PC-9 (cell line): ENCODE measurements around the gene GPC5. TPM values are rescaled to one million over a fixed set of nuclear protein-coding genes. Genes with fewer than 3 reads are reported as not detected.

Experiments used
- BruUV-seq: library from RNA; stranded (reverse); fragments of 400-500 nt; replicated peaks from 2 replicates; lab custom pipeline; 2021; lab: Mats Ljungman, UMichigan
- CTCF ChIA-PET: fragments of 300-600 bp; sonication (Branson Sonifier 250); formaldehyde crosslinking; loops from one replicate; lab custom pipeline; 2022; ENCODE audit warnings: antibody characterized with exemption; lab: Charles Lee
- POLR2A ChIA-PET: fragments of 300-600 bp; sonication (Branson Sonifier 250); formaldehyde crosslinking; loops from one replicate; lab custom pipeline; 2022; ENCODE audit warnings: antibody characterized with exemption; ENCODE audit not compliant: unreplicated experiment; lab: Charles Lee
- DNase-seq, 2 experiments: peaks; one replicate each; pipeline versions ENCODE4 v3.0.0 to v3.0.0-alpha.2; 2015 to 2022; ENCODE audit warnings: mixed read lengths in 1 of 2
- H2AFZ ChIP-seq: fragments of 200-600 bp; sonication (generic); 2 replicates; pipeline ENCODE4 v1.8.1; 2017; ENCODE audit warnings: antibody characterized with exemption
- H3F3A ChIP-seq: fragments of 200-600 bp; sonication (generic); 2 replicates; pipeline ENCODE4 v1.8.1; 2017; ENCODE audit warnings: antibody characterized with exemption, mild to moderate bottlenecking, low read depth; ENCODE audit not compliant: insufficient read depth
- H3K27ac ChIP-seq: fragments of 200-600 bp; sonication (generic); 2 replicates; pipeline ENCODE4 v1.6.1; 2016; ENCODE audit warnings: mixed run types
- H3K27me3 ChIP-seq: fragments of 200-600 bp; sonication (generic); 2 replicates; pipeline ENCODE4 v1.6.1; 2016; ENCODE audit warnings: low read depth, mixed run types; ENCODE audit not compliant: insufficient read depth
- H3K36me3 ChIP-seq: fragments of 200-600 bp; sonication (generic); 2 replicates; pipeline ENCODE4 v1.6.1; 2016; ENCODE audit warnings: low read depth, mixed run types
- H3K4me1 ChIP-seq: fragments of 200-600 bp; sonication (generic); replicated peaks from 2 replicates; pipeline ENCODE4 v1.6.1; 2016; ENCODE audit warnings: mixed run types; ENCODE audit not compliant: insufficient read depth
- H3K4me2 ChIP-seq: fragments of 200-600 bp; sonication (generic); 2 replicates; pipeline ENCODE4 v1.6.1; 2017; ENCODE audit warnings: mixed run types
- H3K4me3 ChIP-seq: fragments of 200-600 bp; sonication (generic); 2 replicates; pipeline ENCODE4 v1.6.1; 2016; ENCODE audit warnings: mixed run types
- H3K79me2 ChIP-seq: fragments of 200-600 bp; sonication (generic); 2 replicates; pipeline ENCODE4 v1.6.1; 2017; ENCODE audit warnings: low read depth, mixed run types
- H3K9me2 ChIP-seq: fragments of 200-600 bp; sonication (generic); 2 replicates; pipeline ENCODE4 v1.8.1; 2017; ENCODE audit warnings: mild to moderate bottlenecking; ENCODE audit not compliant: insufficient read depth
- H3K9me3 ChIP-seq: fragments of 200-600 bp; sonication (generic); 2 replicates; pipeline ENCODE4 v1.8.1; 2016; ENCODE audit warnings: low read depth; ENCODE audit not compliant: insufficient read depth
- H4K20me1 ChIP-seq: fragments of 200-600 bp; sonication (generic); 2 replicates; pipeline ENCODE4 v1.8.1; 2017; ENCODE audit not compliant: insufficient read depth
- EZH2 ChIP-seq: fragments of 200-600 bp; sonication (generic); IDR thresholded peaks from 2 replicates; pipeline ENCODE4 v1.8.0; 2017; ENCODE audit warnings: antibody characterized with exemption, low read depth
- intact Hi-C: fragments of 100-400 bp; cut with micrococcal nuclease; formaldehyde crosslinking; loops from one replicate; pipeline ENCODE4 v1.10.0; 2022; ENCODE audit not compliant: unreplicated experiment
- total RNA-seq: library from RNA; stranded (reverse); gene quantifications from 2 replicates; pipeline ENCODE4 v1.2.3, GENCODE V29; 2021
- TF ChIP-seq, protein P1 (sequence below): fragments of 200-600 bp; sonication (generic); conservative IDR thresholded peaks from 2 replicates; pipeline ENCODE4 v1.6.1; 2017; ENCODE audit warnings: mixed run types, antibody characterized with exemption, mild to moderate bottlenecking, moderate library complexity

The GPC5 gene
- total RNA-seq, 1 experiment from 2014 or later, result not detected

DNA sequence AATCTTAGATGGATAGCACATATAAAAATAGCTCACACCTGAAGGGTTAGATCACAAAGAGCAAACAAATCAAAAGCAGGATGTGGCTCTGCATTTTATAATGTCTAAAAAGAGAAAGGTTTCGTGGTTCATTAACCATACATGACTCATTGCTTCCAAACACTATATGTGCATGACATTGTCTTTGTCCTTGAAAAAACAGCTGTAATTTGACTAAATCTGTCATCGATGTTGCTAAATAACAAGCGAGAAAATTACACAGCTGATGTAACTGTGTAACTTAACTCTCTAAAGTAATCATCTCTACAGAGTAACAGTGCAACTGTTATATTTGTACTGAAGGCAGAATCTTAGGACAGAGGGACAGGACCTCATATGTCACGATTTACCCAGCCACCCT is 1445.1 kb downstream of the GPC5 start:
- H3K36me3 ChIP-seq, result no peaks in the 10 kb centered on the region

DNA sequence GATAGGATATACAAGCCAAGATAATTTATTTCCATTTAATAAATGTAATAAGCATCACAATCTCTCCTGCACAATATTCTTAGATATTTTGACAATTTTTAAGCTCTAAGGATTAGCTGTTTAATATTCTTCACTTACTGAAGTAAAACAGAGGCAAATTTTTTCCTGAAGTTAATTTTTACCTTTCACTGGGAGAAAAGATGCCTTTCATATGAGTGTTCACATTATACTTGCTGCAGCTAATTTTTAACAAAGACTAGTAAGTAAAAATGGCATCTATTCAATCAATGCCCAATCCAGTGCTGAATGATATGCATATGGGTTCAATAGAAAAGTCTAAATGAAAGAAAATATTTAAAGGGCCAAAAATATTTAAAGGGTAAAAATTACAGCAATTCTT is 1451.0 kb downstream of the GPC5 start:
- no peaks in the 10 kb centered on the region for H3K36me3 ChIP-seq
- no peaks in the 10 kb centered on the region for H3K79me2 ChIP-seq
- no peak for DNase-seq
- ChIA-PET POLR2A (no interaction called here), CTCF (no interaction called here)
- H4K20me1 ChIP-seq, result no peaks in the 10 kb centered on the region
- TF ChIP-seq, protein P1, sequence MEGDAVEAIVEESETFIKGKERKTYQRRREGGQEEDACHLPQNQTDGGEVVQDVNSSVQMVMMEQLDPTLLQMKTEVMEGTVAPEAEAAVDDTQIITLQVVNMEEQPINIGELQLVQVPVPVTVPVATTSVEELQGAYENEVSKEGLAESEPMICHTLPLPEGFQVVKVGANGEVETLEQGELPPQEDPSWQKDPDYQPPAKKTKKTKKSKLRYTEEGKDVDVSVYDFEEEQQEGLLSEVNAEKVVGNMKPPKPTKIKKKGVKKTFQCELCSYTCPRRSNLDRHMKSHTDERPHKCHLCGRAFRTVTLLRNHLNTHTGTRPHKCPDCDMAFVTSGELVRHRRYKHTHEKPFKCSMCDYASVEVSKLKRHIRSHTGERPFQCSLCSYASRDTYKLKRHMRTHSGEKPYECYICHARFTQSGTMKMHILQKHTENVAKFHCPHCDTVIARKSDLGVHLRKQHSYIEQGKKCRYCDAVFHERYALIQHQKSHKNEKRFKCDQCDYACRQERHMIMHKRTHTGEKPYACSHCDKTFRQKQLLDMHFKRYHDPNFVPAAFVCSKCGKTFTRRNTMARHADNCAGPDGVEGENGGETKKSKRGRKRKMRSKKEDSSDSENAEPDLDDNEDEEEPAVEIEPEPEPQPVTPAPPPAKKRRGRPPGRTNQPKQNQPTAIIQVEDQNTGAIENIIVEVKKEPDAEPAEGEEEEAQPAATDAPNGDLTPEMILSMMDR, result no peak
- TF ChIP-seq EZH2, result no peak
- no peaks in the 10 kb centered on the region for H3K27me3 ChIP-seq
- intact Hi-C loops, result no loop called here
- H3K27ac ChIP-seq, result no peak overlapping the region
- no peaks in the 10 kb centered on the region for H3K9me3 ChIP-seq
- H3K4me2 ChIP-seq, result no peak overlapping the region
- no peak overlapping the region for H2AFZ ChIP-seq
- H3K4me3 ChIP-seq, result no peak overlapping the region
- no peaks in the 10 kb centered on the region for H3F3A ChIP-seq
- H3K4me1 ChIP-seq, result no peaks in the 10 kb centered on the region
- no peaks in the 10 kb centered on the region for H3K9me2 ChIP-seq
- no TSS peak for BruUV-seq

More for the DNA sequence above, 1445.1 kb downstream of the GPC5 start:
- no peaks in the 10 kb centered on the region for H3K9me2 ChIP-seq
- ChIA-PET POLR2A (no interaction called here), CTCF (no interaction called here)
- no peak overlapping the region for H3K4me3 ChIP-seq
- intact Hi-C loops, result no loop called here
- H4K20me1 ChIP-seq, result no peaks in the 10 kb centered on the region
- no peak overlapping the region for H2AFZ ChIP-seq
- TF ChIP-seq EZH2, result no peak
- TF ChIP-seq, protein P1, result no peak
- no peak for DNase-seq
- no peaks in the 10 kb centered on the region for H3K27me3 ChIP-seq
- H3K27ac ChIP-seq, result no peak overlapping the region
- H3K79me2 ChIP-seq, result no peaks in the 10 kb centered on the region
- no peaks in the 10 kb centered on the region for H3K4me1 ChIP-seq
- no peaks in the 10 kb centered on the region for H3K9me3 ChIP-seq
- no peaks in the 10 kb centered on the region for H3F3A ChIP-seq
- H3K4me2 ChIP-seq, result no peak overlapping the region
- BruUV-seq, result no TSS peak

DNA sequence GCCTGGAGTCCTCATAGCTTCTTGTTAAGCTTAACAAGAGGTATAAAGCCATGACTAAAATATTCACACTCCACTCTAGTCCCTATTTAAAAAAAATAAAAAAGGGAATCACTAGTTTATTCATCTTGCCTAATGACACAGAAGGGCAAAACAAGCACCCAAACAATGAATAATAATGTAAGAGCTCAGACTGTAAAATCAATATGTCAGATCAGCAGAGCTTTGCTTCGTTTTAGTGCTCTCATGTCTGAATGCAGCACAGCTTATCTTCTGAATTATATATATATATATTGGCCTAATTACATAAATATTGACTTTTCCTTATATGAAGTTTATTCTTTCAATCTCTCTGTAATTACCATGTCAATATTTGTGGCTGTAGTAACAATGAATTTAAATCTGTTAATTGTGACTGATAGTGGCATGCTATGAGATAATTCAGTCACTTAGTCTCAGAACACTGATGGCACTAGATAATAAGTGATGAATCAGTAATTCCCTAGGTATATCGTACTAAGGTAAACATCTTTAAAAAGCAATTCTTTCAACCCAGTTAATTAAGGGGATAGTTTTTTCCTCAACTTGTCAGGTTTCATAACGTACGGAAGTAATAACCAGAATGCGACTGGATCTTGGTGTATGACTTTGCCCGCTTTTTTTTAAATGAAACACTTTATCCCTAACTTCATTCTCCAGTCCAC is 1466.3 kb downstream of the GPC5 start:
- ChIA-PET POLR2A (no interaction called here), CTCF (no interaction called here)
- BruUV-seq, result no TSS peak

More for the DNA sequence above, 1466.3 kb downstream of the GPC5 start:
- Histone ChIP-seq H3K27ac (no peak overlapping the region), H3K9me2 (0 out of 2 replicates have a peak, but pooled peaks cover 3% of the 10 kb centered on the region), H3K4me1 (no peaks in the 10 kb centered on the region), H3K27me3 (no peaks in the 10 kb centered on the region), H4K20me1 (no peaks in the 10 kb centered on the region), H3K4me2 (no peak overlapping the region), H3K4me3 (no peak overlapping the region), H3K9me3 (no peaks in the 10 kb centered on the region), H2AFZ (no peak overlapping the region), H3F3A (no peaks in the 10 kb centered on the region), H3K79me2 (no peaks in the 10 kb centered on the region), H3K36me3 (no peaks in the 10 kb centered on the region)
- TF ChIP-seq, protein P1, result no peak
- TF ChIP-seq EZH2, result no peak
- intact Hi-C loops, result no loop called here
- no peak for DNase-seq
